Stimulated activated naive CD8-positive, alpha-beta T cell treated with anti-CD3 and anti-CD28 coated beads, Interleukin-15, amount 100 ng/mL, for 72 hours (primary cell): ENCODE data around the gene NDUFA7.
"Not testable (repeated sequence)": the region's sequence is repeated elsewhere in the genome, so short reads cannot be mapped to it uniquely, and the experiment has no call there.

Experiments
- ATAC-seq: fragments of 150-1000 bp; cut with Tn5 transposase; 2 replicates; pipeline ENCODE4 v1.10.0; 2021; ENCODE audit warnings: mild to moderate bottlenecking, moderate library complexity
- DNase-seq, 2 donors: peaks; one replicate each; pipeline ENCODE4 v3.0.0; 2021 to 2022
- H3K27ac Mint-ChIP-seq, 2 donors: one replicate each; pipeline ENCODE4 v1.8.0; 2022; ENCODE audit warnings: mild to moderate bottlenecking in 2 of 2, mixed read lengths in 2 of 2, moderate library complexity in 2 of 2
- H3K27me3 Mint-ChIP-seq: one replicate; pipeline ENCODE4 v1.8.0; 2022; ENCODE audit warnings: mixed read lengths
- H3K4me1 Mint-ChIP-seq: one replicate; pipeline ENCODE4 v1.8.0; 2022; ENCODE audit warnings: mild to moderate bottlenecking, mixed read lengths
- H3K4me3 Mint-ChIP-seq, 2 donors: one replicate each; pipeline ENCODE4 v1.8.0; 2022; ENCODE audit warnings: mild to moderate bottlenecking in 2 of 2, mixed read lengths in 2 of 2, moderate library complexity in 1 of 2
- H3K9me3 Mint-ChIP-seq, 2 donors: one replicate each; pipeline ENCODE4 v1.8.0; 2022; ENCODE audit warnings: mixed read lengths in 2 of 2

NDUFA7 gene

GRCh38 chr19:8333767-8334457, 12.7 kb upstream of the NDUFA7 start:
- Mint-ChIP-seq H3K9me3 (no peaks in the 10 kb centered on the region), H3K4me1 (peaks cover 19% of the 10 kb centered on the region), H3K27me3 (peaks cover 50% of the 10 kb centered on the region), H3K4me3 (peak overlapping the region in 1 of 2 donors; percentile 63), H3K27ac (no peak overlapping the region)
- DNase-seq (no peak), ATAC-seq (no peak)

DNA sequence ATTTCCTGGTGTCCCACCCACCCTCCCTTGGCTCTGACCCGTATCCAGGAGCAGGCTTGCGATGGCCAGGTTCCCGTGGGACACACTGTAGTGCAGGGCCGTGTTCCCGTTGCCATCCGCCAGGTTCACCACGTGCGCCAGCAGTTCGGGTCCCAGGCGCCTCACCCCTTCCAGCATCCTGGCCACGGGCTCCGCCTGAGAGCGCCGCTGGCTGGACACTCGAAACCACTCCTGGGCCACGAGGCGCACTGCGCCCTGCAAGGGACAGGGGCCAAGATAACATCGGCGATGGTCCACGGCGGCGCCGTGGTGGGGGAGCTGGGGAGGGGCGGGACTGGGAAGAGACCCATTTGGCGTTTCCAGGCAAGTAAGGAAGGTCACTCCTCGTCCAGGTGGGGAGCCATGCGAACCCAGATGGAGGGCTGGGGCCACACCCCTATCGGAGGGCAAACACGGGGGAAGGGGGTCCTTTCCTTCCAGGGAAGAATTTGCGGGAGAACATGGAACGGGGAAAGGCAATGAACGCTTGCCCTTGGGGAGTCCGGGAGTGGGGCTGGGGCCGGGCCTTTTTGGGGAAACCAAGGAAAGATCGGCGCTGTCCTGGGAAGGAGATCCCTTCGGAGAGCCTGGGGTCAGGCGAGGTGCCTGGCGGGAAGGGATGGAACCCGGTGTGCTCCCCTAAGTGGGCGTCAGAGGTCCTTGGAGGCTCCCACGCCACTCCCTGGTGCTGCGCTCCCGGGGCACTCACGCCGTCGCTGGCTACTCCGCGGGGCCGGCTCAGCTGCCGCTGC, 12.0 kb upstream of the NDUFA7 start:
- Mint-ChIP-seq H3K9me3 (no peaks in the 10 kb centered on the region), H3K27ac (no peak overlapping the region), H3K4me1 (peaks cover 19% of the 10 kb centered on the region), H3K4me3 (peak overlapping the region in 1 of 2 donors; percentile 65), H3K27me3 (peaks cover 44% of the 10 kb centered on the region)
- no peak for ATAC-seq
- no peak for DNase-seq

DNA sequence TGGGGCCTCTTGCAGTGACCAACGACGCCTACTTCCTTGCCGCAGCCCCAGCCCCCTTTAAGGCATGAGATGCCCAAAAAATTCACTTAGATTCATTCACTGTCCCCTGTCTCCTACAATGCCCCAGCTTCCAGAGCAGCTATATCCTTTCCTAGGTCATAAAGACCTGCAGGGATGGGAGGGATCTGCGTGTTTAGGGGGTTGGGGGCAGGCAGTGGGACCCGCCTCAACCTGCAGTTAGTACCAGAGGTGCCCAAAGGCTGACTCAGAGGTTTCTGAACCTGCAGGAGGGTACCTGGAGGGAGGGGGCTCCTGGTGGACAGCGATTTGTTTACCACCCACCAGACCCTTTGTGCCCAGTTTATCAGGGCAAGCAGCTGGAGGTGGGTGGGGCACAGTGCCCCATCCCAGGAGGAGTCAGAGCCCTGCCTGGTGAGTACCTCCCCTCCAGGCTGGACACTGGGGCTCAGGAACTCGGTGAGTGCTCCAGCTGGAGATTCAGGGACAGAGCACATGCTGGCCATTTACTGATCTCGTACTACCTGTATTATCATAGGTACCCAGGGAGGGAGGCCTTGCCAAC, 10.2 kb upstream of the NDUFA7 start:
- H3K27ac Mint-ChIP-seq = no peak overlapping the region
- peaks cover 28% of the 10 kb centered on the region for H3K27me3 Mint-ChIP-seq
- H3K9me3 Mint-ChIP-seq = no peaks in the 10 kb centered on the region
- peaks cover 14% of the 10 kb centered on the region for H3K4me1 Mint-ChIP-seq
- DNase-seq = no peak
- no peak for ATAC-seq
- H3K4me3 Mint-ChIP-seq = no peak overlapping the region

DNA sequence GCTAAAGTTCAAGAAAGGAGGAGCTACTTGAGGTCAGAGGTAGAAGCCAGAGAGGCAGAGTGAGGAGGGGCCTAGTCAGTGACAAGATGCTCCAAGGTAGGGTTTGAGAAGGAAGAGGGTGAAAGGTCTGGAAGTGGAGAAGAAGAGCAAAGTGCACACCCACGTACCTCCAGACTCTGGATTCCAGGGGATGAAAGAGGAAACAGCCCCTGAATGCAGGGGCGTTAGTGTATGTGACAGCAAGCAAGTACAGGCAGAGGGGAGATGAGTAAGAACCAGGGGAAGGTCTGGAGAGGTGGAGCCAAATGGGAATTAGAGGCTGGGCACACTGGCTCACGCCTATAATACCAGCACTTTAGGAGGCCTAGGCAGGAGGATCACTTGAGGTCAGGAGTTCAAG, 8.8 kb upstream of the NDUFA7 start:
- peaks cover 6% of the 10 kb centered on the region for H3K4me1 Mint-ChIP-seq
- no peak overlapping the region for H3K27ac Mint-ChIP-seq
- DNase-seq = no peak
- no peaks in the 10 kb centered on the region for H3K9me3 Mint-ChIP-seq
- H3K27me3 Mint-ChIP-seq = peaks cover 18% of the 10 kb centered on the region
- no peak overlapping the region for H3K4me3 Mint-ChIP-seq
- ATAC-seq = no peak

DNA sequence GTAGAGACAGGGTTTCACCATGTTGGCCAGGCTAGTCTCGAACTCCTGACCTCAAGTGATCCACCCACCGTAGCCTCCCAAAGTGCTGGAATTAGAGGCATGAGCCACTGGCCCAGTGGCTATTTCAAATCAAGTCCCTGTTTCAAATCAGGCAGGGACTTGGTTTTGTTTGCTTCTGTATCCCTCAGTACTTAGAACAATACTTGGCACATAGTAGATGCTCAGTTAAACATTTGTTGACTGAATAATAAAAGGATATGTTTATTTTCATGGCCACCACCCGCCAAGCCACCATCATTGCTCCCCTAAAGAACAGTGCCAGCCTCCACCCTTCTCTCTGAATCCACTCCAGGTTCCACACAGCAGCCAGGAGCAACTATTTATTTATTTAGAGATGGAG, 4.3 kb upstream of the NDUFA7 start:
- no peak for ATAC-seq
- DNase-seq = no peak
- no peaks in the 10 kb centered on the region for H3K9me3 Mint-ChIP-seq
- H3K4me3 Mint-ChIP-seq = no peak overlapping the region
- no peak overlapping the region for H3K27ac Mint-ChIP-seq
- peaks cover 25% of the 10 kb centered on the region for H3K4me1 Mint-ChIP-seq
- H3K27me3 Mint-ChIP-seq = no peaks in the 10 kb centered on the region

GRCh38 chr19:8324186-8325050, 3.2 kb upstream of the NDUFA7 start:
- Mint-ChIP-seq H3K9me3 (no peaks in the 10 kb centered on the region), H3K4me1 (peaks cover 35% of the 10 kb centered on the region), H3K27me3 (no peaks in the 10 kb centered on the region), H3K27ac (peak overlapping the region in 1 of 2 donors; percentile 48), H3K4me3 (peak overlapping the region in 1 of 2 donors; percentile 99)
- no peak for ATAC-seq
- no peak for DNase-seq

DNA sequence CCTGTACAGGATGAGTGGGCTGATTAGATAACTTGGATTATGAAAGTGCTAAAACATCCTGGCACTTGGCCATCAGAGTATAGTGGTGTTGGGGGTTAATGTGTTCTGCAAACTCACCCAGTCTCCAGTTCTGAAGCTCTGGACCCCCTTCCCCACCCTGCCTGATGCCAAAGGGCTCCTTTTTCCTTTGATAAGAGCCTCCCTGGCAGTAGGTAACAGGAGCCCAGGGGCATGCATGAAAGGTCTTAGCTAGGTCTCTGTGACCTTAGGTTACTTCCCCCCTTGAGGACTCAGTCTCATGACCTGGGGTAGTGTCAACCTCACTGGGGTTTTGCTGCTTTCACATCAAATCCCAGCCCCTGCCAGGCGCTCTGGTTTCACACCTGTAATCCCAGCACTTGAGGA, 2.6 kb upstream of the NDUFA7 start:
- peak overlapping the region; percentile 98 to 99 for H3K4me3 Mint-ChIP-seq
- H3K27me3 Mint-ChIP-seq = no peaks in the 10 kb centered on the region
- no peak for ATAC-seq
- no peaks in the 10 kb centered on the region for H3K9me3 Mint-ChIP-seq
- no peak for DNase-seq
- peak overlapping the region in 1 of 2 donors; percentile 48 for H3K27ac Mint-ChIP-seq
- H3K4me1 Mint-ChIP-seq = peaks cover 37% of the 10 kb centered on the region

GRCh38 chr19:8322638-8322997, 1.4 kb upstream of the NDUFA7 start:
- H3K4me3 Mint-ChIP-seq = peak overlapping the region; percentile 98 to 99
- peak overlapping the region; percentile 44 to 99 for H3K27ac Mint-ChIP-seq
- H3K27me3 Mint-ChIP-seq = no peaks in the 10 kb centered on the region
- DNase-seq = no peak
- no peaks in the 10 kb centered on the region for H3K9me3 Mint-ChIP-seq
- H3K4me1 Mint-ChIP-seq = peaks cover 38% of the 10 kb centered on the region
- ATAC-seq = no peak

- Mint-ChIP-seq H3K9me3 (no peaks in the 10 kb centered on the region), H3K27me3 (no peaks in the 10 kb centered on the region), H3K4me1 (peaks cover 43% of the 10 kb centered on the region), H3K27ac (peak overlapping the region; percentile 98 to 99), H3K4me3 (peak overlapping the region; percentile 98 to 99)
- DNase-seq (no peak), ATAC-seq (peak; percentile 19)
Observed at GRCh38 chr19:8321986-8322637, 937 bp upstream of the NDUFA7 start.

GRCh38 chr19:8320564-8321066, 560 bp downstream of the NDUFA7 start:
- H3K9me3 Mint-ChIP-seq = no peaks in the 10 kb centered on the region
- peak overlapping the region; percentile 98 to 99 for H3K27ac Mint-ChIP-seq
- no peaks in the 10 kb centered on the region for H3K27me3 Mint-ChIP-seq
- H3K4me3 Mint-ChIP-seq = peak overlapping the region; percentile 98 to 99
- H3K4me1 Mint-ChIP-seq = peaks cover 45% of the 10 kb centered on the region
- DNase-seq (no peak), ATAC-seq (peak; percentile 24)

- H3K27ac Mint-ChIP-seq = peak overlapping the region; percentile 98 to 99
- H3K4me1 Mint-ChIP-seq = peaks cover 45% of the 10 kb centered on the region
- no peaks in the 10 kb centered on the region for H3K9me3 Mint-ChIP-seq
- no peaks in the 10 kb centered on the region for H3K27me3 Mint-ChIP-seq
- DNase-seq = no peak
- no peak for ATAC-seq
- H3K4me3 Mint-ChIP-seq = peak overlapping the region; percentile 98 to 99
Observed at GRCh38 chr19:8319807-8320520, 1.2 kb downstream of the NDUFA7 start.

- not testable (repeated sequence) for H3K9me3 Mint-ChIP-seq
- H3K4me1 Mint-ChIP-seq = peaks cover 40% of the 10 kb centered on the region
Observed at GRCh38 chr19:8318835-8319234, 2.3 kb downstream of the NDUFA7 start.

GRCh38 chr19:8316351-8317125, 4.6 kb downstream of the NDUFA7 start:
- Mint-ChIP-seq H3K4me3 (no peak overlapping the region), H3K27ac (peak overlapping the region in 1 of 2 donors; percentile 54), H3K4me1 (peaks cover 20% of the 10 kb centered on the region), H3K9me3 (no peaks in the 10 kb centered on the region), H3K27me3 (no peaks in the 10 kb centered on the region)
- ATAC-seq (no peak), DNase-seq (no peak)

More at GRCh38 chr19:8318835-8319234, 2.3 kb downstream of the NDUFA7 start:
- H3K27me3 Mint-ChIP-seq, DNase-seq, ATAC-seq: not testable (repeated sequence)
- H3K4me3 Mint-ChIP-seq = peak overlapping the region in 1 of 2 donors; percentile 29
- H3K27ac Mint-ChIP-seq = peak overlapping the region in 1 of 2 donors; percentile 12
